T-cell (primary cell): ENCODE data around the gene SLC2A5. TPM values are rescaled to one million over a fixed set of nuclear protein-coding genes. Genes with fewer than 3 reads are reported as not detected.

ENCODE experiments used
- ATAC-seq, 4 experiments: fragments of 200-7000 bp in 3 of 4; fragments of 150-1000 bp in 1 of 4; cut with Tn5 transposase; replicated peaks in 1 of 4; 1 replicate in 3 of 4; 2 replicates in 1 of 4; pipeline ENCODE4 v1.10.0; 2021; ENCODE audit warnings: moderate library complexity in 3 of 4, mild to moderate bottlenecking in 2 of 4, moderate number of reproducible peaks in 1 of 4
- CTCF ChIA-PET, 2 donors: fragments of 300-600 bp; sonication (Branson Sonifier 250); formaldehyde crosslinking; loops; one replicate each; lab custom pipeline; 2022; ENCODE audit warnings: antibody characterized with exemption in 2 of 2; lab: Charles Lee
- POLR2A ChIA-PET, 2 donors: fragments of 300-600 bp; sonication (Branson Sonifier 250); formaldehyde crosslinking; loops; one replicate each; lab custom pipeline; 2022; ENCODE audit warnings: antibody characterized with exemption in 2 of 2; lab: Charles Lee
- DNase-seq, 35 experiments: peaks; one replicate each; pipeline versions ENCODE4 v3.0.0 to v3.0.0-alpha.2; 2013 to 2023
- H3K27ac ChIP-seq: one replicate; pipeline ENCODE4 v1.5.1; 2013; ENCODE audit warnings: low read length
- H3K27me3 ChIP-seq, 2 experiments: replicated peaks in 1 of 2; 1 replicate in 1 of 2; 2 replicates in 1 of 2; pipeline versions ENCODE4 v1.6.1 to v1.7.0; 2013; ENCODE audit warnings: low read length in 1 of 2, mixed read lengths in 1 of 2; ENCODE audit not compliant: control insufficient read depth in 2 of 2, insufficient read depth in 2 of 2; ENCODE audit errors: extremely low read depth in 1 of 2
- H3K36me3 ChIP-seq, 2 donors: 1 replicate in 1 of 2; 2 replicates in 1 of 2; pipeline versions ENCODE4 v1.6.1 to v1.7.0; 2013; ENCODE audit warnings: low read length in 1 of 2; ENCODE audit not compliant: control insufficient read depth in 2 of 2, insufficient read depth in 1 of 2; ENCODE audit errors: extremely low read depth in 1 of 2
- H3K4me1 ChIP-seq, 2 experiments: 1 replicate in 1 of 2; 2 replicates in 1 of 2; pipeline versions ENCODE4 v1.6.1 to v1.7.0; 2013; ENCODE audit warnings: low read length in 2 of 2, mixed read lengths in 1 of 2; ENCODE audit not compliant: insufficient read depth in 2 of 2, control insufficient read depth in 1 of 2; ENCODE audit errors: extremely low read depth in 1 of 2
- H3K4me3 ChIP-seq, 2 donors: 1 replicate in 1 of 2; 2 replicates in 1 of 2; pipeline versions ENCODE4 v1.5.1 to v1.7.0; 2013; ENCODE audit warnings: mild to moderate bottlenecking in 2 of 2, low read length in 1 of 2, moderate library complexity in 1 of 2; ENCODE audit not compliant: control insufficient read depth in 1 of 2; ENCODE audit errors: extremely low read depth in 1 of 2
- H3K9me3 ChIP-seq: 2 replicates; pipeline ENCODE4 v1.7.0; 2013
- H3K27ac Mint-ChIP-seq, 2 donors: one replicate each; pipeline ENCODE4 v1.8.0; 2020 to 2021; ENCODE audit warnings: mild to moderate bottlenecking in 2 of 2, mixed read lengths in 2 of 2
- H3K27me3 Mint-ChIP-seq, 2 donors: one replicate each; pipeline ENCODE4 v1.8.0; 2021 to 2022; ENCODE audit warnings: mixed read lengths in 2 of 2
- H3K36me3 Mint-ChIP-seq: one replicate; pipeline ENCODE4 v1.8.0; 2021; ENCODE audit warnings: mixed read lengths
- H3K4me1 Mint-ChIP-seq, 3 donors: one replicate each; pipeline ENCODE4 v1.8.0; 2020 to 2022; ENCODE audit warnings: mixed read lengths in 3 of 3, mild to moderate bottlenecking in 1 of 3
- H3K4me3 Mint-ChIP-seq, 3 donors: one replicate each; pipeline ENCODE4 v1.8.0; 2020 to 2022; ENCODE audit warnings: mild to moderate bottlenecking in 3 of 3, mixed read lengths in 3 of 3, moderate library complexity in 3 of 3
- H3K9me3 Mint-ChIP-seq, 3 donors: one replicate each; pipeline ENCODE4 v1.8.0; 2020 to 2022; ENCODE audit warnings: mixed read lengths in 3 of 3
- WGBS: methylation state at CpG from one replicate; pipeline ENCODE4 v1.1.5; 2013; ENCODE audit warnings: missing lambda C conversion rate; ENCODE audit not compliant: insufficient coverage; 5-methylcytosine and 5-hydroxymethylcytosine counted together
- total RNA-seq, 35 experiments: library from RNA in 6 of 35; stranded (reverse) in 6 of 35; fragments of 120-200 nt in 1 of 35; gene quantifications; one replicate each; pipeline versions ENCODE4 v1.2.1 to v1.2.4 and lab custom pipeline; 2013 to 2026

Gene SLC2A5
- total RNA-seq, 5 donors from 2014 or later (not counting 1 experiment from before 2014, with no cell fraction given), result 0.32 to 1.5 (median 0.86) TPM

- no peak overlapping the region for H3K4me3 ChIP-seq
- Mint-ChIP-seq H3K9me3 (no peaks in the 10 kb centered on the region), H3K4me1 (peaks cover 6 to 11% (median 6%) of the 10 kb centered on the region in 3 donors), H3K4me3 (no peak overlapping the region), H3K27ac (no peak overlapping the region), H3K27me3 (peaks cover 0 to 14% of the 10 kb centered on the region in 2 donors), H3K36me3 (no peaks in the 10 kb centered on the region)
- WGBS, result 53% methylated on average over 13 of the region's 21 CpGs
- peak in 2 of 4 experiments; percentile 31 to 62 for ATAC-seq
- POLR2A ChIA-PET, result no interaction called here
- H3K36me3 ChIP-seq, result no peaks in the 10 kb centered on the region
- H3K27me3 ChIP-seq, result peaks cover 0 to 32% of the 10 kb centered on the region in 2 experiments
- CTCF ChIA-PET, result interaction anchor here in 1 of 2 donors (0.6 kb wide), 1 partner anchor 1089 kb away, joined by 4 read pairs; no protein-coding TSS in a partner anchor
- no peak overlapping the region for H3K27ac ChIP-seq
- no peaks in the 10 kb centered on the region for H3K9me3 ChIP-seq
- DNase-seq, result peak in 8 of 35 experiments; percentile 13 to 28 (median 19)
- peaks cover under 1 to 5% of the 10 kb centered on the region in 2 experiments for H3K4me1 ChIP-seq
These were observed 59.7 kb downstream of the SLC2A5 start for GRCh38 chr1:9009438-9010370.

- Histone ChIP-seq H3K36me3 (no peaks in the 10 kb centered on the region), H3K9me3 (no peaks in the 10 kb centered on the region), H3K4me1 (peaks cover 5 to 10% of the 10 kb centered on the region in 2 experiments), H3K4me3 (no peak overlapping the region), H3K27me3 (peaks cover 0 to 23% of the 10 kb centered on the region in 2 experiments), H3K27ac (no peak overlapping the region)
- no peak for DNase-seq
- Mint-ChIP-seq H3K4me1 (peaks cover 13 to 16% (median 13%) of the 10 kb centered on the region in 3 donors), H3K36me3 (no peaks in the 10 kb centered on the region), H3K27ac (no peak overlapping the region), H3K4me3 (no peak overlapping the region), H3K27me3 (peaks cover 0 to 10% of the 10 kb centered on the region in 2 donors), H3K9me3 (no peaks in the 10 kb centered on the region)
- no peak for ATAC-seq
- ChIA-PET POLR2A (no interaction called here), CTCF (interaction anchor here in 1 of 2 donors (0.7 kb wide), 1 partner anchor 447 kb away, joined by 4 read pairs; no protein-coding TSS in a partner anchor)
- WGBS, result 86% methylated on average over 5 of the region's 10 CpGs
These were observed 61.2 kb downstream of the SLC2A5 start for GRCh38 chr1:9008236-9008635.

GRCh38 chr1:9006956-9007615 lies 62.3 kb downstream of the SLC2A5 start:
- Histone ChIP-seq H3K9me3 (no peaks in the 10 kb centered on the region), H3K27me3 (peaks cover 0 to 22% of the 10 kb centered on the region in 2 experiments), H3K4me3 (no peak overlapping the region), H3K36me3 (no peaks in the 10 kb centered on the region), H3K27ac (no peak overlapping the region), H3K4me1 (peaks cover 5 to 10% of the 10 kb centered on the region in 2 experiments)
- DNase-seq (no peak), ATAC-seq (no peak)
- POLR2A ChIA-PET, result no interaction called here
- Mint-ChIP-seq H3K9me3 (no peaks in the 10 kb centered on the region), H3K4me3 (no peak overlapping the region), H3K27me3 (peaks cover 0 to 10% of the 10 kb centered on the region in 2 donors), H3K27ac (no peak overlapping the region), H3K36me3 (no peaks in the 10 kb centered on the region), H3K4me1 (peaks cover 13 to 16% (median 13%) of the 10 kb centered on the region in 3 donors)
- 86% methylated on average over 16 of the region's 19 CpGs for WGBS
- CTCF ChIA-PET, result no interaction called here

- H3K4me1 ChIP-seq, result peaks cover 5 to 10% of the 10 kb centered on the region in 2 experiments
- no peak overlapping the region for H3K4me3 ChIP-seq
- ChIA-PET POLR2A (interaction anchor here in 1 of 2 donors (0.7 to 1.0 kb wide), 2 partner anchors 35 to 60 kb away, joined by 10 to 13 read pairs; no protein-coding TSS in a partner anchor), CTCF (interaction anchor here (0.5 to 2.2 kb wide), 26 partner anchors 16 to 996 kb away, joined by 3 to 19 read pairs (median 5); no protein-coding TSS in a partner anchor)
- no peak overlapping the region for H3K27ac Mint-ChIP-seq
- H3K27ac ChIP-seq, result no peak overlapping the region
- H3K36me3 ChIP-seq, result no peaks in the 10 kb centered on the region
- H3K9me3 Mint-ChIP-seq, result no peaks in the 10 kb centered on the region
- peaks cover 0 to 1% of the 10 kb centered on the region in 2 donors for H3K27me3 Mint-ChIP-seq
- DNase-seq (no peak), ATAC-seq (no peak)
- no peak overlapping the region for H3K4me3 Mint-ChIP-seq
- no peaks in the 10 kb centered on the region for H3K9me3 ChIP-seq
- H3K4me1 Mint-ChIP-seq, result peaks cover 11 to 13% (median 13%) of the 10 kb centered on the region in 3 donors
- no peaks in the 10 kb centered on the region for H3K36me3 Mint-ChIP-seq
- WGBS, result no CpG with 5 or more reads among the region's 8 CpGs
- H3K27me3 ChIP-seq, result peaks cover 0 to 19% of the 10 kb centered on the region in 2 experiments
These were observed 64.1 kb downstream of the SLC2A5 start for GRCh38 chr1:9005395-9005708.

GRCh38 chr1:9004700-9005394 lies 64.6 kb downstream of the SLC2A5 start:
- POLR2A ChIA-PET, result interaction anchor here in 1 of 2 donors (0.6 to 1.0 kb wide), 3 partner anchors 34 to 114 kb away, joined by 7 to 13 read pairs (median 10); no protein-coding TSS in a partner anchor
- Mint-ChIP-seq H3K36me3 (no peaks in the 10 kb centered on the region), H3K4me1 (peaks cover 11 to 13% (median 13%) of the 10 kb centered on the region in 3 donors), H3K9me3 (no peaks in the 10 kb centered on the region), H3K27me3 (peaks cover 0 to 1% of the 10 kb centered on the region in 2 donors), H3K27ac (peak overlapping the region in 1 of 2 donors; percentile 52), H3K4me3 (peak overlapping the region in 2 of 3 donors; percentile 21 to 63)
- Histone ChIP-seq H3K27me3 (peaks cover 0 to 17% of the 10 kb centered on the region in 2 experiments), H3K9me3 (no peaks in the 10 kb centered on the region), H3K27ac (no peak overlapping the region), H3K4me1 (peaks cover 5 to 10% of the 10 kb centered on the region in 2 experiments), H3K36me3 (no peaks in the 10 kb centered on the region), H3K4me3 (peak overlapping the region in 1 of 2 donors; percentile 38)
- ATAC-seq (peak; percentile 88 to 95 (median 90)), DNase-seq (peak; percentile 42 to 86 (median 74))
- 47% methylated on average over 19 of the region's 22 CpGs for WGBS
- CTCF ChIA-PET, result interaction anchor here (0.5 to 2.2 kb wide), 38 partner anchors 11 to 1766 kb away, joined by 3 to 19 read pairs (median 4); no protein-coding TSS in a partner anchor
